ENCODE results near the gene EXOC3L1. TPM values are rescaled to one million over a fixed set of nuclear protein-coding genes. Genes with fewer than 3 reads are reported as not detected.
A peak's percentile ranks its signal among the peaks of the same experiment; 100 is the strongest.

Gene EXOC3L1
- total and polyA plus RNA-seq, 2 of the 13 experiments (the other 11 are each of a cell fraction or from before 2014, with no cell fraction given): 0.12 TPM; not detected in 1

DNA sequence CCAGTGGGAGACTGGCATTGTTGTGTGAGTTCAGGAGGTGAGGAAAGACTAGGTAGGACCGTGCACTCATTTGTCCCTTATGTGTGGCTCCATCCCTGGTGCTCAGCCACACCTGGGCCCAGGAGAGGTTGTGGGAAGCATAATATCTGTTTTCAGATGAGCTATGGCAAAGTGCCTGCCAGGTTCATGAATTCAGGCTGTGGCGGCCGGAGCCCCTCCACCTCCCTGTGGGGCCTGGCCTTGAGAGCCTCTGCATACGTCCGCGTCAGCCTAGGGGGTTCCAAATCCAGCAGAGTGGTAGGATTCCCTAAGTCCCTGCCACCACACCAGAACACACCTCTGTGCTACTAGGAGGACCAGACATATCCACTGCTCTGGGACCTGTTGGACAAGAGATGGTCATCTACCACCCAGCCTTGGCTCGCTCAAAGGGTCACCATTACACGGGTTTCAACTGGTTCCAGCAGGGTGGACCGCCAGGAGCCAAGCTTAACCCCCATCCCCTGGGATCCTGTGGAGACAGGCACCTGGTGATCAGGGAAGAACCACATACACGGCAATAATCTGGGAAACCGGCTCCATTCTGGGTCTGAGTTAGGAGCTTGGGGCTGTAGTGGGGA lies 41.2 kb downstream of the EXOC3L1 start (continued):
- TF ChIP-seq, protein P1, sequence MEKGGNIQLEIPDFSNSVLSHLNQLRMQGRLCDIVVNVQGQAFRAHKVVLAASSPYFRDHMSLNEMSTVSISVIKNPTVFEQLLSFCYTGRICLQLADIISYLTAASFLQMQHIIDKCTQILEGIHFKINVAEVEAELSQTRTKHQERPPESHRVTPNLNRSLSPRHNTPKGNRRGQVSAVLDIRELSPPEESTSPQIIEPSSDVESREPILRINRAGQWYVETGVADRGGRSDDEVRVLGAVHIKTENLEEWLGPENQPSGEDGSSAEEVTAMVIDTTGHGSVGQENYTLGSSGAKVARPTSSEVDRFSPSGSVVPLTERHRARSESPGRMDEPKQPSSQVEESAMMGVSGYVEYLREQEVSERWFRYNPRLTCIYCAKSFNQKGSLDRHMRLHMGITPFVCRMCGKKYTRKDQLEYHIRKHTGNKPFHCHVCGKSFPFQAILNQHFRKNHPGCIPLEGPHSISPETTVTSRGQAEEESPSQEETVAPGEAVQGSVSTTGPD (CRISPR knock-in tag; IDR thresholded peaks at IDR 0.05): no peak
- TF ChIP-seq ZMYM4 (CRISPR knock-in tag; IDR thresholded peaks at IDR 0.05) (no peak), ELF1 (CRISPR knock-in tag; IDR thresholded peaks at IDR 0.05) (no peak), MED1 (CRISPR knock-in tag; IDR thresholded peaks at IDR 0.05) (0 out of 2 replicates have a peak, but pooled peaks have one; percentile 3)

DNA sequence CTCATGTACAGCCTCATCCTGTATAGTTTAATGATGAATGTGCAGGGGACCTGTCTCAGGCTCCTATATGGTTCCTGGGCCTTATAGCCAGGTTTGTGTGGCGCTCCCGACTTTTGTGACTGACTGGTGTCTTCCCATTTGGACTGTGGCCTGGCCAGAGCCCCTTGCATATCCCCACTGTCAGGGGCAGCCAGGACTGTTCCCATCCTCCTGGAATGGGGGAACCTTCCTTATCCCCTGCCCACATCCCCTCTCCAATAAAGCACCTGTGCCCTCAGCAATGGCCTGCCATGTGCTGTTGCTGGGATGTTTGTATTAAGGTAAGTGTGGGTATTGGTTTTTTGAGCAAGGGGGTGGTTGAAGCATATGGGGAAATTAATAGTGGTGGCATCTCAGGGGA lies 41.7 kb downstream of the EXOC3L1 start:
- no peak overlapping the region for H3K9ac ChIP-seq (ENCODE audit: insufficient read depth, low read depth, low read length)
- peaks cover 40 to 58% of the 10 kb centered on the region in 2 experiments for H3K36me3 ChIP-seq (replicated peaks in 1 of 2; ENCODE audit: control insufficient read depth in 1 of 2, insufficient read depth in 2 of 2, low read length in 2 of 2)
- H3K79me2 ChIP-seq (ENCODE audit: insufficient read depth, low read length): no peaks in the 10 kb centered on the region
- no peak overlapping the region for H3K4me2 ChIP-seq (ENCODE audit: low read depth, low read length)
- H3K27me3 ChIP-seq (ENCODE audit: control insufficient read depth in 1 of 2, insufficient read depth in 2 of 2, low read length in 2 of 2): no peaks in the 10 kb centered on the region; a peak in 1 of 5 replicates
- FAIRE-seq (no peak), ATAC-seq (no peak), DNase-seq (ENCODE audit: low spot score) (no peak)
- WGBS (ENCODE audit: low lambda C conversion rate): 92% methylated on average over 2 of the region's 2 CpGs
- H3K27ac ChIP-seq (ENCODE audit: extremely low read length, insufficient read depth, low read length): no peak overlapping the region
- peaks cover 9% of the 10 kb centered on the region; the same call in 1 of the 2 replicates for H4K20me1 ChIP-seq (ENCODE audit: insufficient read depth, low read length)
- in situ Hi-C loops (cut with HindIII; ENCODE audit: extremely low pct_ligation_motif_present, low pct_unique_long_range_greater_than_20kb): no loop called here
- no peak overlapping the region for H2AFZ ChIP-seq (ENCODE audit: low read length)
- TF ChIP-seq TAF1 (CRISPR knock-in tag; IDR thresholded peaks at IDR 0.05) (no peak), ZNF496 (CRISPR knock-in tag; IDR thresholded peaks at IDR 0.05; ENCODE audit: insufficient replicate concordance) (no peak)
- intact Hi-C loops (cut with micrococcal nuclease; ENCODE audit: unreplicated experiment): no loop called here
- H3K9me3 ChIP-seq (ENCODE audit: low read length): no peaks in the 10 kb centered on the region
- peaks cover 18% of the 10 kb centered on the region for H3K4me1 ChIP-seq (ENCODE audit: insufficient read depth, low read length)
- ChIA-PET POLR2A (interaction anchor here (1.7 to 4.1 kb wide), 2 partner anchors 12 to 36 kb away, joined by 13 to 19 read pairs; partner anchors contain the start of genes FBXL8 and TRADD), CTCF (ENCODE audit: low intra/inter-chr PET ratio, low total read pairs) (no interaction called here)
- TSS peak; percentile 54 for BruUV-seq (replicated peaks)
- H3K4me3 ChIP-seq (replicated peaks in 1 of 3; ENCODE audit: insufficient read depth in 1 of 3, low read depth in 2 of 3, low read length in 3 of 3): no peak overlapping the region

Measured in HepG2 (cell line).